H1 (cell line): ENCODE data around the gene NXPH2. TPM values are rescaled to one million over a fixed set of nuclear protein-coding genes. Genes with fewer than 3 reads are reported as not detected.

ENCODE experiments used
- CBX5 ChIP-seq: fragments of 300-800, 300-1000 bp; sonication (generic); IDR thresholded peaks from 2 replicates; pipeline ENCODE4 v1.7.1; 2016; ENCODE audit warnings: antibody characterized with exemption, low read length, low read depth
- CBX8 ChIP-seq: fragments of 300-800, 300-1000 bp; sonication (generic); IDR thresholded peaks from 2 replicates; pipeline ENCODE4 v1.7.1; 2016; ENCODE audit warnings: low read depth, low read length, borderline replicate concordance
- GABPA ChIP-seq: IDR thresholded peaks from 2 replicates; pipeline ENCODE4 v1.6.1; 2011; ENCODE audit warnings: mild to moderate bottlenecking, low read length, moderate library complexity, borderline replicate concordance; ENCODE audit not compliant: insufficient read depth
- KDM4A ChIP-seq: IDR thresholded peaks from one replicate; pipeline ENCODE4 v1.7.1; 2012; ENCODE audit warnings: low read depth, mild to moderate bottlenecking, moderate library complexity, low read length, inconsistent platforms; ENCODE audit not compliant: severe bottlenecking
- POLR2AphosphoS5 ChIP-seq: IDR thresholded peaks from 2 replicates; pipeline ENCODE4 v1.6.1; 2011; ENCODE audit warnings: low read depth, low read length
- SAP30 ChIP-seq: fragments of 300-600 bp; sonication (generic); IDR thresholded peaks from 2 replicates; pipeline ENCODE4 v1.7.1; 2012; ENCODE audit warnings: low read length, moderate library complexity, mild to moderate bottlenecking, inconsistent platforms; ENCODE audit not compliant: insufficient read depth, insufficient replicate concordance
- SIRT6 ChIP-seq: IDR thresholded peaks from one replicate; pipeline ENCODE4 v1.7.1; 2012; ENCODE audit warnings: low read length, inconsistent platforms
- SRF ChIP-seq: IDR thresholded peaks from 2 replicates; pipeline ENCODE4 v1.6.1; 2011; ENCODE audit warnings: mild to moderate bottlenecking, low read depth, low read length, moderate library complexity
- polyA plus RNA-seq, 7 experiments: library from polyadenylated mRNA; depleted of rRNA in 3 of 7; stranded (reverse) in 5 of 7; unstranded in 2 of 7; fragments of >200 nt in 5 of 7; fragments of 200-250 nt in 2 of 7; gene quantifications; 1 replicate in 5 of 7; 2 replicates in 1 of 7; 4 replicates in 1 of 7; pipeline versions ENCODE4 v1.2.1 to v1.2.3, GENCODE V29; 2011 to 2013; ENCODE audit warnings: missing spikeins in 2 of 7, mixed read lengths in 2 of 7
- total RNA-seq: library from RNA; stranded (reverse); fragmentation: NEBNext Ultra II Directional; extraction: Animal tissue kit (Norgen Biotek cat#: 25700); gene quantifications from 2 replicates; pipeline ENCODE4 v1.2.1, GENCODE V29; 2021
- TF ChIP-seq, protein P1 (sequence below): IDR thresholded peaks from 2 replicates; pipeline ENCODE4 v1.6.1; 2011; ENCODE audit warnings: low read length, improper control_type of control experiment

The NXPH2 gene
- total and polyA plus RNA-seq, 2 of the 8 experiments (the other 6 are each of a cell fraction or from before 2014, with no cell fraction given) = 1.9 to 6.9 TPM

GRCh38 chr2:138779781-138780445 is at the start of gene NXPH2 (continued):
- no peak for TF ChIP-seq SAP30
- TF ChIP-seq POLR2AphosphoS5 = no peak
- TF ChIP-seq CBX8 = no peak
- TF ChIP-seq SIRT6 = no peak
- TF ChIP-seq KDM4A = peak; percentile 34
- TF ChIP-seq GABPA = no peak
- TF ChIP-seq, protein P1, sequence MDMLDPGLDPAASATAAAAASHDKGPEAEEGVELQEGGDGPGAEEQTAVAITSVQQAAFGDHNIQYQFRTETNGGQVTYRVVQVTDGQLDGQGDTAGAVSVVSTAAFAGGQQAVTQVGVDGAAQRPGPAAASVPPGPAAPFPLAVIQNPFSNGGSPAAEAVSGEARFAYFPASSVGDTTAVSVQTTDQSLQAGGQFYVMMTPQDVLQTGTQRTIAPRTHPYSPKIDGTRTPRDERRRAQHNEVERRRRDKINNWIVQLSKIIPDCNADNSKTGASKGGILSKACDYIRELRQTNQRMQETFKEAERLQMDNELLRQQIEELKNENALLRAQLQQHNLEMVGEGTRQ = no peak
- TF ChIP-seq CBX5 = no peak
- TF ChIP-seq SRF = no peak
